H4 (cell line): ENCODE results near the gene OR52B6. TPM values are rescaled to one million over a fixed set of nuclear protein-coding genes. Genes with fewer than 3 reads are reported as not detected.
"Not testable (repeated sequence)": the region's sequence is repeated elsewhere in the genome, so short reads cannot be mapped to it uniquely, and the experiment has no call there.

Experiments used
- DNase-seq: peaks from one replicate; pipeline ENCODE4 v3.0.0-alpha.2; 2015; ENCODE audit warnings: low spot score
- total RNA-seq: library from RNA; depleted of rRNA; stranded (reverse); fragments of >200 nt; shearing (Covaris generic); gene quantifications from 2 replicates; pipeline ENCODE4 v1.2.3, GENCODE V29; 2014; rRNA removed

OR52B6 gene
- total RNA-seq, result not detected in 2 replicates

GRCh38 chr11:5580577-5580976 is at the start of gene OR52B6:
Gene OR52B6, plus strand, starts transcription at chr11:5580877. Its CDS starts 0 bp downstream, at chr11:5580877.
- DNase-seq, result no peak

GRCh38 chr11:5531053-5531831 is 49.4 kb upstream of the OR52B6 start:
- DNase-seq, result no peak

DNA sequence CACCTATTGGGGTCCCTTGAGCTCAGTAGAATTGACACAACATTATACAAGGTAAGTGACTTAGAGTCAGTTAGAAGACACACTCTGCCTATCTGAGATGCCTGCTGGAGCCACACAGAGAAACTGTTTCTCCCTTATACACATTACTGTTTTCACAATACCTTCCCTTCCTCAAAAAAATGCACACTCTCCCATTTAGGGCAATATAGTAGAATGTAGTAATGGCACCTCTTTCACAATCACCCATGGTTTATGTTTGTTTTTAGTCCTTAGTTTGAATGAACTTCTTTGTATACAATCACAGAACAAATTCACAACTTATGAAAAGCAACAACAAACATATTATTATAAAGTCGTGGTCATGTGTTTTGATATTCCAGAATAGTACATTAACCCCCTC is 46.6 kb upstream of the OR52B6 start:
- DNase-seq, result no peak

DNA sequence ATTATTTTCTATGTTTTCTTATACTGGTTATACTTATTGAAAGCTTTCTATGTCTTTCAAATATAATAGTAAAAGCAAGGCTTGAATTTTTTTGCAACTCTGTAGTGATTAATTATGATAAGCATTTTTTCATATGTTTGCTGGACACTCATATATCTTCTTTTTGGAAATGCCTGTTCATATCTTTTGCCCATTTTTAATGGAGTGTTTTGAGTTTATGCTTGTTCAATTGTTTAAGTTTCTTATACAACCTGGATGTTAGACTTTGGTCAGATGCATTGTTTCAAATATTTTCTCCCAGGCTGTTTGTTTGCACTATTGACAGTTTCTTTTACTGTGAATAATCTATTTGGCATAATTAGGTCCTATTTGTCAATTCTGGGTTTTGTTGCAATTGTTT is 44.2 kb upstream of the OR52B6 start:
- no peak for DNase-seq

GRCh38 chr11:5541427-5541826 is 39.2 kb upstream of the OR52B6 start:
- no peak for DNase-seq

DNA sequence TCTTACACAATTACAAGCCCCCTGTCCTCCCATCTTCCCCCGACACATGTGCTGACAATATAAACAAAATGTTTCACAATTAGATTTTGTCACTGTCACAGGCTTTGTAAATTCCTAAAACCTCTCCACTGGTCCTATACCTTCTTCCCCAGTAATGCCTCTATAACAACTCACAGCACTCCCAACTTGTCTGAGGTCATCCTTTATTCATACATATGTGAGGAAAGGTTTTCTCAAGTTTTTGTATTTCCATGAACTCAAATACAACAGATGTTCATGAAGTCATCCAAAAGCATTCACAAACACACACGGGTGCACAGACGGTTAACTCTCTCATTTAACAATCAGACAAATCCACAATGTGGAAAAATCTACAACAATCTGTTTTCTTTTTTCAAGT is 34.2 kb upstream of the OR52B6 start:
- DNase-seq, result no peak

- DNase-seq, result no peak
Observed at GRCh38 chr11:5547982-5548381, 32.7 kb upstream of the OR52B6 start.

- no peak for DNase-seq
Observed at GRCh38 chr11:5548440-5548839, 32.2 kb upstream of the OR52B6 start, which contains the start of gene OR52H1. Gene OR52H1, minus strand, starts transcription at chr11:5548540. Its CDS starts 3,035 bp downstream, at chr11:5545505.

- no peak for DNase-seq
Observed at GRCh38 chr11:5550440-5551095, 30.1 kb upstream of the OR52B6 start.

- no peak for DNase-seq
Observed at GRCh38 chr11:5553343-5553742, 27.3 kb upstream of the OR52B6 start.

- no peak for DNase-seq
Observed at GRCh38 chr11:5556596-5557188, 24.0 kb upstream of the OR52B6 start.

GRCh38 chr11:5557751-5558150 is 22.9 kb upstream of the OR52B6 start:
- no peak for DNase-seq

GRCh38 chr11:5564259-5565019 is 16.2 kb upstream of the OR52B6 start:
- peak; percentile 23 for DNase-seq

DNA sequence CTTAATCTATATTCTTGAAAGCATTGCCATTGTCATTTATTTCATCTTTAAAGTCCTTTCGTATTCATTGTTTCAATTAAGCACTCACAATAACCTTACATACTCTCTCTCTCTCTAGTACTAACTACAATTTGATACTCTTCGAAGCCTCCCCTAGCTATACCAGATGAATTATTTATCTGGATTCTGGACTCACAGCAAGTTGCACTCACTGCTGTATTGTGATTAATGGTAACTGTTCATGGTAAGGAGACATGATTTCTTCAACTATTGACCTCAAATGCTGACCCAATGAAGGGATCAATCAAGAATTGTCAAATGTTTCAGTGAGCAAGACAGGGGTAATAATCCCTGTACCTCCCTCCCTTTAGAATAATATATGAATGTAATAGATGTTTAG is 6.0 kb upstream of the OR52B6 start:
- DNase-seq, result no peak

DNA sequence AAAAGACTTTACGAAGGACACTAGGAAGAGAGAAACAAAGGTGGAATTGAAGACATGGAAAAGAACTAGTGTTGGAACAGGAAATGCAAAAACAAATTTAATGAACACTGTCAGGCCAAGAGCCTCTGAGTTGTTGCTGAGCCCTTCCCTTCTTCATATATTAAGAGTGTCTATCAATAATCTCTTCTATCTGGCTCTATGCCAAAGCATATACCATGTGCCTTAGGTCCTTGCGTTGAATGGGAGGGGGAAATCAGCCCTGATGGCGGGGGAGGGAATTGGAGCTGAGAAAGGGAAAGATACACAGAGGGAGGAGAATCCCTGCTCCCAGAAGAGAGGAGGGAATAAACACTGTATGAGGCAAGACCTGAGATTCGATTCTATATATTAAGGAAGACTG is 5.5 kb upstream of the OR52B6 start:
- DNase-seq, result no peak

DNA sequence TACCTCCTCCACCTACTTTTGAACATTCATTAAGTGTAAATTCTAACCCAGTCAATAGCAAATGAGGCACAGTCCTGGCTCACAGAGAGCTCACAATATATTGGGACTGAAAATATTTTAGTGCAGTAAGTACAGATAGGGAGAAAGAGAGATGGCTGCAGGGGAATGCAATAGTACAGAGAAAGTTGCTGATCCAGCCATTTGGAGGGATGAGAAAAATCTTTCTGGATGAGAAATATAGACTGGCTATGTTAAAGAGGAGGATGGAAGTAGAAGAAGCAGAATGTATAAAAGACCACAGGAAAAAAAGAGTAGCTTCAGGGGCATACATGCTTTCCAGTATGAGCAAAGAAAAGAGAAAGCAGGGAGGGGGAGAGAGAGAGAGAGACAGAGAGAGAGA is 3.6 kb upstream of the OR52B6 start:
- DNase-seq, result no peak

DNA sequence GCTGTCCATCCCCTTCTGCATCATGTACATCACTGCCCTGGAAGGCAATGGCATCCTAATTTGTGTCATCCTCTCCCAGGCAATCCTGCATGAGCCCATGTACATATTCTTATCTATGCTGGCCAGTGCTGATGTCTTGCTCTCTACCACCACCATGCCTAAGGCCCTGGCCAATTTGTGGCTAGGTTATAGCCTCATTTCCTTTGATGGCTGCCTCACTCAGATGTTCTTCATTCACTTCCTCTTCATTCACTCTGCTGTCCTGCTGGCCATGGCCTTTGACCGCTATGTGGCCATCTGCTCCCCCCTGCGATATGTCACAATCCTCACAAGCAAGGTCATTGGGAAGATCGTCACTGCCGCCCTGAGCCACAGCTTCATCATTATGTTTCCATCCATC is 337 bp downstream of the OR52B6 start:
- no peak for DNase-seq

GRCh38 chr11:5584458-5584857 is 3.8 kb downstream of the OR52B6 start:
- not testable (repeated sequence) for DNase-seq

DNA sequence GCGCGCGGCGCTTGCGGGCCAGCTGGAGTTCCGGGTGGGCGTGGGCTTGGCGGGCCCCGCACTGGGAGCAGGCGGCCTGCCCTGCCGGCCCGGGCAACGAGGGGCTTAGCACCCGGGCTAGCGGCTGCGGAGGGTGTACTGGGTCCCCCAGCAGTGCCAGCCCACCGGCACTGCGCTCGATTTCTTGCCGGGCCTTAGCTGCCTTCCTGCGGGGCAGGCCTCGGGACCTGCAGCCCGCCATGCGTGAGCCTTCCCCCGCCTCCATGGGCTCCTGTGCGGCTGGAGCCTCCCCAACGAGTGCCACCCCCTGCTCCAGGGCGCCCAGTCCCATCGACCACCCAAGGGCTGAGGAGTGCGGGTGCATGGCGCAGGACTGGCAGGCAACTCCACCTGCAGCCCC is 9.2 kb downstream of the OR52B6 start:
- not testable (repeated sequence) for DNase-seq

DNA sequence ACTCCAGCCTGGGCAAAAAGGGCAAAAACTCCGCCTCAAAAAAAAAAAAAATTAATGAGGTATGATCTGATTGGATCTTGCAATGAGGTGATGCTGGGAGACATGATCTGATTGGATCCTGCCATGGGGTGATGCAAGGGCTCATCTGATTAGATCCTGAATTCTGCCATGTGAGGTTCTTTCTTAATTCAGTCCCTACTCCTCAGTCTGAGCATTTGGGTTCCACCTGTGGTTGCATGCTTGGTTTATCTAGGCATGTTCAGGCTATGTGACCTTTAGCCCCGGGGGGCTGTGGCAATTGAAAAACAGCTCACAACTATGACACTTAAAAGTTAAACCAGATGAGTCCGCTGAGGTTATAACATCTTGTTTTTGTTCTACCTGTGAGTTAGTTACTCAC is 10.9 kb downstream of the OR52B6 start:
- no peak for DNase-seq

DNA sequence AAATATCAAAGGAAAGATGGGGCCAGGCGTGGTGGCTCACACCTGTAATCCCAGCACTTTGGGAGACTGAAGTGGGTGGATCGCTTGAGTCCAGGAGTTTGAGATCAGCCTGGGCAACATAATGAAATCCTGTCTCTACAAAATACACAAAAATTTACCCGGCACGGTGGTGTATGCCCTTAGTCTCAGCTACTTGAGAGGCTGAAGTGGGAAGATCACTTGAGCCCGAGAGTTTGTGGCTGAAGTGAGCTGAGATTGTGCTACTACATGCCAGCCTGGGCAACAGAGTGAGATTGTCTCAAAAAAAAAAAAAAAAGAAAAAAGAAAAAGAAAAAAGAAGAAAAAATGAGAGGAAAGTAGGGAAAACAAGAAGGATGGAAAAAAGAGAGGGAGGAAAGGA is 11.9 kb downstream of the OR52B6 start:
- DNase-seq, result no peak

DNA sequence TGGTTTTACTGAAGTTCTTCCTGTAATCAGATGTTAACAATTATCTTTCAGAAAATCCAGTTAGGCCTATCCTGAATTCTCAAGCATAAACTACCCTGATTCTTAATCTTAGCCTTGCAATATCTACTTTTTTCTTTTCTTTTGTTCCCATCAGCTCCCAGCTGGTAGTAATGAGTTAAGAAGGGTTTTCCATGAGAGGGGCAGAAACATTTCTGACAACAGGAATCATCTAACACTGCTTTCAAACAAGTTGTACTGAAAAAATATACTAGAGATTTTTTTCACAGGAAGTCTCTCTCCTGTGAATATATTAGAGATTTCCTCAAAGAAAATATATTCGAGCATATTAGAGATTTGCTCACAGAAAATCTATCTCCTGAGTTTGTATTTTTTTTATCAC is 12.5 kb downstream of the OR52B6 start:
- DNase-seq, result no peak
